OCI-LY3 (cell line): ENCODE results near the gene SENP1.
A peak's percentile ranks its signal among the peaks of the same experiment; 100 is the strongest.
"Not testable (repeated sequence)": the region's sequence is repeated elsewhere in the genome, so short reads cannot be mapped to it uniquely, and the experiment has no call there.

Experiments used
- H2AFZ ChIP-seq: fragments of 200-600, 300-600 bp; shearing (Covaris generic); 2 replicates; pipeline ENCODE4 v1.6.0; 2014; ENCODE audit warnings: antibody characterized with exemption, low read depth, low read length
- H3K27ac ChIP-seq: fragments of 200-600, 300-600 bp; sonication (generic); 2 replicates; pipeline ENCODE4 v1.5.1; 2014; ENCODE audit warnings: mild to moderate bottlenecking, low read length, moderate library complexity, mixed read lengths
- H3K27me3 ChIP-seq: fragments of 200-600, 300-600 bp; sonication (generic); 2 replicates; pipeline ENCODE4 v1.6.1; 2014; ENCODE audit warnings: low read depth, low read length, mixed read lengths
- H3K36me3 ChIP-seq: fragments of 200-600, 300-600 bp; sonication (generic); replicated peaks from 2 replicates; pipeline ENCODE3; 2014; ENCODE audit warnings: low read depth, low read length, mixed read lengths
- H3K4me1 ChIP-seq: fragments of 300-600, 200-600 bp; sonication (generic); 2 replicates; pipeline ENCODE4 v1.6.1; 2014; ENCODE audit warnings: low read length, mixed read lengths
- H3K4me2 ChIP-seq: fragments of 200-600, 300-600 bp; sonication (generic); 2 replicates; pipeline ENCODE4 v1.6.1; 2014; ENCODE audit warnings: low read length, mixed read lengths
- H3K4me3 ChIP-seq: fragments of 300-600, 200-600 bp; sonication (generic); 2 replicates; pipeline ENCODE4 v1.5.1; 2014; ENCODE audit warnings: antibody characterized with exemption, mild to moderate bottlenecking, low read length, moderate library complexity
- H3K79me2 ChIP-seq: fragments of 300-600, 200-600 bp; shearing (Covaris generic); 2 replicates; pipeline ENCODE4 v1.6.1; 2014; ENCODE audit warnings: mild to moderate bottlenecking, low read length, mixed read lengths
- H3K9ac ChIP-seq: fragments of 300-600, 200-600 bp; shearing (Covaris generic); 2 replicates; pipeline ENCODE4 v1.6.0; 2014; ENCODE audit warnings: mild to moderate bottlenecking, low read length, moderate library complexity
- H3K9me3 ChIP-seq: fragments of 200-600, 300-600 bp; shearing (Covaris generic); 2 replicates; pipeline ENCODE4 v1.6.1; 2014; ENCODE audit warnings: low read length, mixed read lengths; ENCODE audit not compliant: insufficient read depth
- H4K20me1 ChIP-seq: fragments of 200-600, 300-600 bp; sonication (generic); 2 replicates; pipeline ENCODE4 v1.6.1; 2016; ENCODE audit warnings: low read length, mixed read lengths; ENCODE audit not compliant: insufficient read depth
- CTCF ChIP-seq: fragments of 200-600, 300-600 bp; sonication (generic); IDR thresholded peaks from 2 replicates; pipeline ENCODE4 v1.5.1; 2014; ENCODE audit warnings: antibody characterized with exemption, low read length, low read depth
- EZH2phosphoT487 ChIP-seq: fragments of 200-600 bp; shearing (Covaris generic); IDR thresholded peaks from 2 replicates; pipeline ENCODE4 v1.6.1; 2018; ENCODE audit warnings: antibody characterized with exemption, mixed run types, low read depth

Gene SENP1

GRCh38 chr12:48119078-48119833 is 13.4 kb upstream of the SENP1 start, which contains the start of gene PFKM:
Gene PFKM (plus strand): TSS chr12:48119364. CDS start chr12:48122775, 3,411 bp downstream.
- H3K27ac ChIP-seq: peak within 1 kb of the TSS; percentile 58
- H3K4me3 ChIP-seq: peak within 1 kb of the TSS; percentile 90
- peak within 1 kb of the TSS; percentile 83 for H3K4me2 ChIP-seq
- TF ChIP-seq CTCF: no peak
- TF ChIP-seq EZH2phosphoT487: no peak
- H3K79me2 ChIP-seq: peaks cover 28% of the 10 kb centered on the region
- H3K36me3 ChIP-seq: peaks cover 15% of the 10 kb centered on the region
- H3K27me3 ChIP-seq: no peaks in the 10 kb centered on the region
- H3K4me1 ChIP-seq: peaks cover 14% of the 10 kb centered on the region
- peak within 1 kb of the TSS; percentile 66; the same call in 1 of the 2 replicates for H2AFZ ChIP-seq
- no peaks in the 10 kb centered on the region for H4K20me1 ChIP-seq
- peak within 1 kb of the TSS; percentile 75 for H3K9ac ChIP-seq
- no peaks in the 10 kb centered on the region for H3K9me3 ChIP-seq

- no peak for TF ChIP-seq EZH2phosphoT487
- no peak for TF ChIP-seq CTCF
- peak overlapping the region; percentile 90 for H3K4me3 ChIP-seq
These were observed 12.5 kb upstream of the SENP1 start for GRCh38 chr12:48118284-48118871.

GRCh38 chr12:48115957-48116356 is 10.1 kb upstream of the SENP1 start:
- Histone ChIP-seq H3K27me3 (no peaks in the 10 kb centered on the region), H3K4me1 (peaks cover 14% of the 10 kb centered on the region), H3K36me3 (no peaks in the 10 kb centered on the region), H3K79me2 (peaks cover 15% of the 10 kb centered on the region), H3K4me3 (no peak overlapping the region), H4K20me1 (no peaks in the 10 kb centered on the region), H3K27ac (no peak overlapping the region), H3K4me2 (no peak overlapping the region), H3K9me3 (no peaks in the 10 kb centered on the region), H2AFZ (no peak overlapping the region), H3K9ac (no peak overlapping the region)
- TF ChIP-seq CTCF (no peak), EZH2phosphoT487 (no peak)

More at GRCh38 chr12:48118284-48118871, 12.5 kb upstream of the SENP1 start:
- H3K9ac ChIP-seq: peak overlapping the region; percentile 60; the same call in 1 of the 2 replicates
- H4K20me1 ChIP-seq: no peaks in the 10 kb centered on the region
- peak overlapping the region; percentile 83 for H3K4me2 ChIP-seq
- H3K27me3 ChIP-seq: no peaks in the 10 kb centered on the region
- H3K9me3 ChIP-seq: no peaks in the 10 kb centered on the region
- H3K36me3 ChIP-seq: peaks cover 9% of the 10 kb centered on the region
- H2AFZ ChIP-seq: no peak overlapping the region
- peaks cover 28% of the 10 kb centered on the region for H3K79me2 ChIP-seq
- H3K4me1 ChIP-seq: peaks cover 14% of the 10 kb centered on the region
- no peak overlapping the region for H3K27ac ChIP-seq

- H3K4me1 ChIP-seq: peaks cover 16% of the 10 kb centered on the region
- H3K36me3 ChIP-seq, H3K27ac ChIP-seq, H3K4me2 ChIP-seq, H2AFZ ChIP-seq, H3K4me3 ChIP-seq, H3K27me3 ChIP-seq, H4K20me1 ChIP-seq, H3K9ac ChIP-seq, H3K9me3 ChIP-seq: not testable (repeated sequence)
- peaks cover 11% of the 10 kb centered on the region for H3K79me2 ChIP-seq
These were observed 5.4 kb upstream of the SENP1 start for GRCh38 chr12:48111312-48111693.
